ENCODE measurements around the gene UNC45B.

DNA sequence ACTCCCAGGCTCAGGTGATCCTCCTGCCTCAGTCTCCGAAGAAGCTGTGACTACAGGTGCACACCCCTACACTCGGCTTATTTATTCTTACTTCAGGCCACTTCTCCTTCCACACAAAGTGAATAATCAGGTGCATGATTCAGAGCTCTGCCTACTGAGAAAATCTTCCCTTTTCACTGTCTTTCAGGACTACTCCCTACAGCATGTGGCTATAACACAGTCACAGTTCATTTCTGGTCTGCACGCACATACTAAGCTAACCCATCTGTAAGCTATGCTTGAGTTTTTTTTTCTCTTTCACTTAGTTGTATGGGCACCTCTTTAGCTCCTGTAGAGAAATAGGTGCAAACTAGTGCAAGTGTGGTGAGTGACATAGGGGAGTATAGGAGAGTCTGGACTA is 87.7 kb downstream of the UNC45B start:
- TF ChIP-seq CTBP1 (IDR thresholded peaks at IDR 0.05; ENCODE audit: borderline replicate concordance) (no peak), BHLHE40 (IDR thresholded peaks at IDR 0.05; ENCODE audit: borderline replicate concordance) (no peak), TARDBP (IDR thresholded peaks at IDR 0.05) (no peak), SP1 (IDR thresholded peaks at IDR 0.05) (no peak), FOXA1 (IDR thresholded peaks at IDR 0.05) (no peak), NFRKB (IDR thresholded peaks at IDR 0.05) (no peak), FOXM1 (IDR thresholded peaks at IDR 0.05; ENCODE audit: borderline replicate concordance) (no peak), SUZ12 (IDR thresholded peaks at IDR 0.05) (no peak), ARNT (IDR thresholded peaks at IDR 0.05) (no peak), ELF4 (IDR thresholded peaks at IDR 0.05) (no peak), LEF1 (IDR thresholded peaks at IDR 0.05; ENCODE audit: borderline replicate concordance) (no peak)
- TF ChIP-seq, protein P1, sequence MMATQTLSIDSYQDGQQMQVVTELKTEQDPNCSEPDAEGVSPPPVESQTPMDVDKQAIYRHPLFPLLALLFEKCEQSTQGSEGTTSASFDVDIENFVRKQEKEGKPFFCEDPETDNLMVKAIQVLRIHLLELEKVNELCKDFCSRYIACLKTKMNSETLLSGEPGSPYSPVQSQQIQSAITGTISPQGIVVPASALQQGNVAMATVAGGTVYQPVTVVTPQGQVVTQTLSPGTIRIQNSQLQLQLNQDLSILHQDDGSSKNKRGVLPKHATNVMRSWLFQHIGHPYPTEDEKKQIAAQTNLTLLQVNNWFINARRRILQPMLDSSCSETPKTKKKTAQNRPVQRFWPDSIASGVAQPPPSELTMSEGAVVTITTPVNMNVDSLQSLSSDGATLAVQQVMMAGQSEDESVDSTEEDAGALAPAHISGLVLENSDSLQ (IDR thresholded peaks at IDR 0.05) = no peak

Measured in HEK293T (cell line).